HS-5 (cell line): ENCODE measurements around the gene ERC2.
A peak's percentile ranks its signal among the peaks of the same experiment; 100 is the strongest.
"Not testable (repeated sequence)": the region's sequence is repeated elsewhere in the genome, so short reads cannot be mapped to it uniquely, and the experiment has no call there.

Experiments
- DNase-seq: peaks from one replicate; pipeline ENCODE4 v3.0.0-alpha.2; 2012; ENCODE audit warnings: low read depth

The ERC2 gene

DNA sequence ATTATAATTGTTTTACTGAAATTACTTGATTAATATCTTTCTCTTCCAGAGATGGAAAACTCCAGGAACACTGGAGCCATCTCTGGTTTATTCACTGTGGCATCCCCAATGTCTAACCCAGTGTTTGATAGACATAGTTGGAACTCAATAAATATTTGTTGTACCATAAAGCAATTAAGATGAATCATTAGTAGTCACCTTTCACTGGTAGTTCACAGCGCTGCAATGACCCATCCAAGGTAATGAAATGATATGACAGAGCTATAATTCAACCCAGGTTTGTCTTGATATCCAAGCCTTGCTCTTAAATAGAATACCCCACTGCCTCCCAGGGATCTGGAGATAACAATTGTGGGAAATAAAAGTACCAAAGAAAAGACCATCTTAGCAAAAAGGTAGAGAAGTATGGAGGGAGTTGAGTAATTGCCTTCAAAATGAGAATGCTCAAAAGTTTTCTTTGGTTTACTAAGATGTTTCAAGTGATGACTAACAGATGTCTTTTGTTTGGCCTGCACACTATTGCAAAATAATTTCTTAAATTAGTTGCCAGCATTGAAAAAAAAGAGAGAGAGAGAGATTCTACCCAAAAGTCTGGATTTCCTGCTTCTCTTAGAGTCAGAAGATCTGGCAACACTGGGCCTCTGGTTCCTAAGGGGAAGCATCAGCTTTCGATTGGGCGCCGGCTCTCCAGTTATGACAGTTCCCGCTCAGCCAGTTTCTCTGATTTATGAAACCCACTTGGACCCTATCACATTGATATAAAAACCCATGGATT, 348.5 kb downstream of the ERC2 start:
- DNase-seq: peak; percentile 61

DNA sequence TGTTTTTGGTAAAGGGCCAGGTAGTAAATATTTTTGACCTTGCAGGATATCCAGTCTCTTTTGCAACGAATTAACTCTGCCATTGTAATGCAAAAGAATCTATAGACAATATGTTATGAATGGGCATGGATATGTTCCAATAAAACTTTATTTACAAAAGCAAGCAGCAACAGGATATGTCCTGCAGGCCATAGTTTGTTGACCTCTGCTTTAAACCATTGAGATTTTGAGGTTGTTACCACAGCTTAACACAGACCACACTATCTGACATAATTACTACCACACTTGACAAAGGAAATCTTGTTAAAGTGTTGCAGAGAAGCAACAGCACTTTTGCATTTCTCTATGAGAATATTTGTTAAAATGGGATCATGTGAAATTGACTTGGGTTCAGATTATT, 349.3 kb downstream of the ERC2 start:
- no peak for DNase-seq

DNA sequence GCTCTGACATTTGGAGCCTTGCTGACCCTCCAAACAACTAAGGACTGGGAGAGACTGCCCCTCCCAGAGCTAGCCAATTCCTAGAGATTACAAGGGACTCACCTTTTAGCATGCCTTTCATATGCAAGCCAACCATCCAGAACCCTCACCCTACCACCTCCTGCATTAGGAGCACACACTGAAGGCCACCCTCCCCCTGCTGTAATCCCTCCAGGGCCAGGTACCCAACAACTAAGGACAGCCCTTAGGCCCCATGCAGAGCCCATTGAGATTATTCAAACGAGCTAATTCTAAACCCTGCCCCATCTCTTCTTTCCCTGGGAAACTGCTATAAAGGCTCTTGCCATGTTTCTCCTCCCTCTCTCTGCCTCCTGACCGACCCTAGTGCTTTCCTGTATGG, 352.6 kb downstream of the ERC2 start:
- DNase-seq: no peak

- DNase-seq: no peak
These were observed 353.1 kb downstream of the ERC2 start for GRCh38 chr3:56115199-56115598.

DNA sequence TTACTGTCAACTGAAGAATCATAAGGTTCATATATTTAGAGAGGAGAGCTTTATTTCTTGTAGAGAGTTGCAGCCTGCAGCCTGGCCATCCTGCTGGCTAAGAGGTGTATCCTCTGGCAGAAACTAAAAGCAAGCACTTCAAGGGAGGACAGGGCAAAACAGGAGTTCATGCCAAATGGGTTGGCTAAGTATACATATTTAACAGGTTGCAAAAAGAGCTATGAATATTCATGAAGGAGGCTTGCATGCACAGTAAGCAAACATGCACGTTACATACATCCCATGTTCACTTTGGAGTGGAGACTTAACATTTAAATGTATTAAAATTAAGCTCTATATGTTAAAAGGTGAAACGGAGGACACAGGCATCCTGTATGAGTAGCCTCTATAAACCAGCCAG, 354.4 kb downstream of the ERC2 start:
- no peak for DNase-seq

DNA sequence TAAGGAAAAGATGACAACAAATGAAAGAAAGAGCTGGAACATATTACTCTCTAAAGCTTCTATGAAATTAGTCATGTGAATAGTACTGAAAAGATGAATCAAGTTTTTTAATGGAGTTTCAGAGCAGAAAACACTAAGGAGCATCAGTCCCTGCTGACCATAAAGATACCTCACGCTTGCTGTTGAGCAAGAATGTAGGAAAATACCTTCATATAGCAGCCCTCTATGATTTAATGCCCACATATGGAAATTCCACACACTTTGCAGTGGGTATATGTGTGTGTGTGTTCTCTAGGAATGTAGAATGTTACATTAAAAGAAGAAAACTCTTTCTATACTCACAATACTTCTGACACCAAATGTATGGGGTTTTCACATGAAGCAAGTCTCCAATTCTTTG, 355.0 kb downstream of the ERC2 start:
- no peak for DNase-seq

- DNase-seq: no peak
These were observed 356.5 kb downstream of the ERC2 start for GRCh38 chr3:56111606-56112304.

- DNase-seq: no peak
These were observed 357.4 kb downstream of the ERC2 start for GRCh38 chr3:56110886-56111285.

- no peak for DNase-seq
These were observed 361.1 kb downstream of the ERC2 start for GRCh38 chr3:56107157-56107556.

DNA sequence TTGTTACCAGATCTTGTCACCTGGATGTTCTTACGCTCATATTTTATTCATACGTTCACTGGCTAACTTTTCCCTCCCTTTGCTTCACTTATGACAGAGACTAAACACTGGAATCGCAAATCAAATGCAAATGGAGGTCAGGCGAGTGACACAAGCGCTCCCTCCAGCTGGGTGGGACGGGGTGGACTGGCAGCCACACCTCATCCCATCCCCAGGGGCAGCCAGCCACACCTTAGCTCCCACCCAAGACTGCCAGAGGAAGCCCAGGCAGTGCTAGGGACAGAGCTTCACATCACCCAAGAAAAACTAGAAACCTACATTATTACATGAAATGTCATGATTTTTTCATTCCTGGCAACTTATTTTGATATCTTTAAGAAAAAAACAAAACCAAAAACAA, 366.2 kb downstream of the ERC2 start:
- no peak for DNase-seq

- DNase-seq: no peak
These were observed 366.7 kb downstream of the ERC2 start for GRCh38 chr3:56101576-56101975.

GRCh38 chr3:56096999-56097398, 371.3 kb downstream of the ERC2 start:
- DNase-seq: no peak

DNA sequence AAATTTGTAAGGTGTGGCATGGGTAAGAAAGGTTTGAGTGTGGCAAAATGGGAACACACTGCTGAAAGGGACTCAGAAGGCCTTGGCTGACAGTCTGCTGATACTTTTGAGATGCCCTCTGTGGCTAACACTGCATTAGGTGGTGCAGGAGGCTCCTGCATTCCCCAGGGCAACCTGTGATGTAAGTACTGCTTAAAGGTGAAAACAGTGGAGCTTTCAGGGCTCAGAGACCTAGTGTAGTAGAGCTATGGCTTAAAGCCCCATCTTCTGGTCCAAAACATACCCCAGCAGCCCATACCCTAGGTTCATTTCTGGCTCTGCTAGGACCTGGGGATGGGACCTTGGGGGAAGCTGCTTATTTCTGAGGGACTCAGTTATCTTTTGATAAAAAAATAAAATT, 374.1 kb downstream of the ERC2 start:
- no peak for DNase-seq

- no peak for DNase-seq
These were observed 378.5 kb downstream of the ERC2 start for GRCh38 chr3:56089739-56090138.

DNA sequence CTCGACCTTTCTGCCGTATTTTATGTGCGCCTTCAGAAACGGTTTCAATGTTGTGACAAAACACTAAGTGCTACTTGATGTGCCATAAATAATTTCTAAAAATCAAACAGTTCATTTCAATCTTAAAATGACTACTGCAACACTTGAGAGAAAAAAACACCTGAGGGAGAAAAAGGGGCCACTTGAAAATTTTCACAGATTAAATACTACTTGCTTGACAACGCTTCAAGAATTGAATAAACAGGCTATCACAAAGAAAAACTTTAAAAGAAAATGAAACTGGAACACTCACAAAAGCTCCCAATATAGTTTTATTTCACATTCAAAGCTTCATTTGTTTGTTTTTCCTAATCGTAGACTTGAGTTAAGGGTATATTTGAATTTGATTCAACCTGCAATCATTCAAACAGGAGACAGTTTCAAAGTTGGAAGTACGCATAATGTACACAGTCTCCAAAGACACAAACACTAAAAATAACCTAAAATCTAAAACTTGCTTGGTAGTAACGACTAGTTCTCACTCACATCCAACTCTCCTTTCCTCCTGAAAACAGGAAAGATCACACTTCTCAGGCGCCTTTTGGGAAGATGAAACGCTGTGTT, 380.7 kb downstream of the ERC2 start:
- DNase-seq: no peak

GRCh38 chr3:56086355-56086754, 381.9 kb downstream of the ERC2 start:
- no peak for DNase-seq

DNA sequence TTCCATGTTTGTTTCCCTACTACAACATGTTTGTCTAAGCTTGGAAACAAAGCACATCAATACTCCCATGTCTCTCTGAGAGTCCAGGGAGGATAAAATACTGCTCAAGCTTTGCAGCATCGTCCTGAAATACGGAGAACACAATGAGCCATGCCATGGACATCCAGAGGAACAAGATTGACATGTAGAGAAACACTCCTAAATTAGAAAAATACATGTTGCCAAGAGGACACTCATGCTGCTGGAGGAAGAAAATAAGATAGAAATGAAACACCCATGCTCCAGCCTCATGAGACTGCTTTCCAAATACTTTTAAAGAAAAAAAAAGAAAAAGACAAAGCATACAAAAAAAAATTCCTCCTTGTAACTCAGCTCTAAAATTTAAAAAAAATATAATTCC, 387.0 kb downstream of the ERC2 start:
- no peak for DNase-seq

GRCh38 chr3:56076746-56077145, 391.5 kb downstream of the ERC2 start:
- no peak for DNase-seq

DNA sequence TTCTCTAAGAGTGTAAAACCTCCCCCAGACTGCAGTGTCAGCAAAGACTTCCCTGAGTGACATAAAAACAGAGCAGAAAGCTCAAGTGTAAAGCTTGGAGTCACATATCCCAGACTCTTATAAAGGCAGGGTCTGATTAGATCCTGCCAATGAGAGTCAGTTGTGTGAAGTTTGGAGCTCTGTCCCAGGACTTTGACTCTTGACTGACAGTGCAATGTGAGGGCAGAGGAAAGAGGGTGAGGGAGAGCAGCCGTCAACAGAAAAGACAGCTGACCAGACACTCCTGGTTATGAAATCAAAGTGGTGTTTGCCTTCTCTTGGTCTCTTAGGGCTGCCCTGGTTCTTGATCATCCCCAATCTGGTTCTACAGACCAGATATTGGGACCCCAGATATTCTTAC, 393.2 kb downstream of the ERC2 start:
- no peak for DNase-seq

GRCh38 chr3:56069766-56070165, 398.5 kb downstream of the ERC2 start:
- DNase-seq: no peak

GRCh38 chr3:56066405-56066804, 401.9 kb downstream of the ERC2 start:
- not testable (repeated sequence) for DNase-seq

GRCh38 chr3:56064684-56065083, 403.6 kb downstream of the ERC2 start:
- DNase-seq: no peak

DNA sequence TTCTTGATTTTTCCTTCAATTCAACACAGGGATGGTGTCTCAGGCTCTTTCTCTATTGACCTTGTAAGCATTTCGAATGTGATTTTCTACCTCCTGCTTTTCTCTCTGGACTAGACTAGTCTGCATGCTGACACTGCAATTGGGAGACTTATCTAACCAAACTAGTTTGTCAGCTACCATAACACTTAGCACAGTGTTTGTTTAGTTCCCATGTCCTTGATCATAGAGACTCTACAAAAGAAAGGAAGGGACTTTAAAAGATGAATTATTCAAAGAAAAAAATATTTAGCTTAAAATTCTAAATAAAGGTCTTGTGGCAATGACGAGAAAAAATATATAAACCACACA, 407.0 kb downstream of the ERC2 start:
- DNase-seq: no peak
